Peyer's patch (tissue), 4 donors: ENCODE measurements around the gene PRKCA.

Experiments used
- CTCF ChIP-seq, 6 experiments: fragments of 450-650 bp in 4 of 6; fragments of 200-600 bp in 2 of 6; sonication (generic) in 1 of 6; IDR thresholded peaks; one replicate each; pipeline ENCODE4 v1.5.1; 2017 to 2019; ENCODE audit warnings: antibody characterized with exemption in 6 of 6, mild to moderate bottlenecking in 3 of 6, moderate library complexity in 1 of 6
- POLR2A ChIP-seq, 2 donors: fragments of 450-650 bp; IDR thresholded peaks; one replicate each; pipeline ENCODE4 v1.5.1; 2017; ENCODE audit warnings: antibody characterized with exemption in 2 of 2, mild to moderate bottlenecking in 2 of 2, moderate library complexity in 2 of 2

- TF ChIP-seq CTCF (IDR thresholded peaks at IDR 0.05) (no peak), POLR2A (IDR thresholded peaks at IDR 0.05) (no peak)
Observed at GRCh38 chr17:66589892-66590291, 287.5 kb downstream of the PRKCA start.
